ENCODE data around the gene CCR4. TPM values are rescaled to one million over a fixed set of nuclear protein-coding genes. Genes with fewer than 3 reads are reported as not detected.
A peak's percentile ranks its signal among the peaks of the same experiment; 100 is the strongest.
"Not testable (repeated sequence)": the region's sequence is repeated elsewhere in the genome, so short reads cannot be mapped to it uniquely, and the experiment has no call there.

CCR4 gene
- total and polyA plus RNA-seq, 2 of the 8 experiments (the other 6 are each of a cell fraction or from before 2014, with no cell fraction given) = 0.11 to 0.15 TPM

- H3K14ac ChIP-seq (ENCODE audit: insufficient read length); H3K23ac ChIP-seq (ENCODE audit: insufficient read length); H4K20me1 ChIP-seq (replicated peaks in 1 of 2; ENCODE audit: control insufficient read depth in 1 of 2, insufficient read depth in 2 of 2, low read length in 2 of 2); H2BK20ac ChIP-seq (ENCODE audit: low read length); H3K27me3 ChIP-seq (replicated peaks in 1 of 4; ENCODE audit: control insufficient read depth in 3 of 4, extremely low read depth in 1 of 4, insufficient read depth in 3 of 4, low read length in 3 of 4); H3K4me3 ChIP-seq (ENCODE audit: extremely low read depth in 1 of 4, insufficient read depth in 2 of 4, low read depth in 3 of 4, low read length in 4 of 4); H3K56ac ChIP-seq (replicated peaks; ENCODE audit: insufficient read length, low read depth, low read length); H3K9ac ChIP-seq (replicated peaks in 1 of 4; ENCODE audit: extremely low read depth in 1 of 4, low read depth in 3 of 4, low read length in 3 of 4); H2AK5ac ChIP-seq (ENCODE audit: low read depth, low read length); H4K91ac ChIP-seq (replicated peaks; ENCODE audit: insufficient read length, low read length); H2BK15ac ChIP-seq (ENCODE audit: low read length); H3K18ac ChIP-seq (ENCODE audit: extremely low read depth, low read length); H4K8ac ChIP-seq (ENCODE audit: extremely low read depth, insufficient read depth, low read length); H3K4me2 ChIP-seq (ENCODE audit: insufficient read depth in 1 of 2, low read depth in 2 of 2, low read length in 2 of 2); H3K36me3 ChIP-seq (ENCODE audit: control insufficient read depth in 2 of 4, insufficient read depth in 4 of 4, low read length in 3 of 4); H4K5ac ChIP-seq (ENCODE audit: insufficient read length, low read depth, low read length); H3K27ac ChIP-seq (ENCODE audit: low read depth, low read length); H2BK120ac ChIP-seq (replicated peaks; ENCODE audit: low read depth, low read length); H2AFZ ChIP-seq (ENCODE audit: low read length); H2BK5ac ChIP-seq (ENCODE audit: low read depth, low read length); H3K4me1 ChIP-seq (replicated peaks in 1 of 4; ENCODE audit: control insufficient read depth in 3 of 4, insufficient read depth in 4 of 4, low read length in 3 of 4); H3K9me3 ChIP-seq (ENCODE audit: insufficient read depth in 2 of 2, low read depth in 1 of 2, low read length in 1 of 2); H3K4ac ChIP-seq (replicated peaks; ENCODE audit: insufficient read length, low read depth, low read length); FAIRE-seq; H3K23me2 ChIP-seq (ENCODE audit: low read depth, low read length); H3K79me2 ChIP-seq (ENCODE audit: control insufficient read depth in 1 of 2, insufficient read depth in 2 of 2, low read length in 2 of 2); H3K79me1 ChIP-seq (ENCODE audit: low read depth, low read length); H2BK12ac ChIP-seq (ENCODE audit: low read depth, low read length): not testable (repeated sequence)
- DNase-seq (ENCODE audit: low read depth in 1 of 2, low spot score in 2 of 2) = peak in 1 of 2 experiments; percentile 47
- 91% methylated on average over 10 of the region's 12 CpGs; no CpG with 5 or more reads in 1 of the 2 experiments for WGBS, 2 experiments (ENCODE audit: extremely low coverage in 1 of 2, insufficient coverage in 1 of 2, insufficient read length in 1 of 2, insufficient replicate concordance in 2 of 2, low coverage in 1 of 2, low lambda C conversion rate in 2 of 2, missing lambda C conversion rate in 1 of 2)
- CTCF ChIA-PET (ENCODE audit: partially characterized antibody) = interaction anchor here (0.6 to 1.6 kb wide), 2 partner anchors 11 to 60 kb away, joined by 3 read pairs; no protein-coding TSS in a partner anchor
- POLR2A ChIA-PET (ENCODE audit: partially characterized antibody) = interaction anchor here (0.7 kb wide), 1 partner anchor 67 kb away, joined by 3 read pairs; no protein-coding TSS in a partner anchor
These were observed 5.8 kb upstream of the CCR4 start for GRCh38 chr3:32945598-32945997.

Data from H1 (cell line).